ENCODE data around the gene LRRC8C. TPM values are rescaled to one million over a fixed set of nuclear protein-coding genes. Genes with fewer than 3 reads are reported as not detected.
A peak's percentile ranks its signal among the peaks of the same experiment; 100 is the strongest.

Gene LRRC8C
- total RNA-seq, 1 donor from 2014 or later = 2.3 TPM

- H3K27me3 ChIP-seq (ENCODE audit: insufficient read depth, low read length) = no peaks in the 10 kb centered on the region
- no peaks in the 10 kb centered on the region for H4K20me1 ChIP-seq (ENCODE audit: insufficient read depth, low read length)
- no peaks in the 10 kb centered on the region for H3K79me2 ChIP-seq (ENCODE audit: insufficient read depth, low read length)
- H3K4me3 ChIP-seq (ENCODE audit: insufficient read depth, low read depth, low read length) = no peak overlapping the region
- no peak overlapping the region for H3K9ac ChIP-seq (ENCODE audit: low read length)
- no peak overlapping the region for H2AFZ ChIP-seq (ENCODE audit: low read depth, low read length)
- DNase-seq (ENCODE audit: low read depth) (no peak), FAIRE-seq (no peak)
- H3K4me2 ChIP-seq (ENCODE audit: low read length) = no peak overlapping the region
- no peaks in the 10 kb centered on the region for H3K9me3 ChIP-seq (ENCODE audit: insufficient read depth, low read depth, low read length)
- no peaks in the 10 kb centered on the region for H3K36me3 ChIP-seq (ENCODE audit: insufficient read depth, low read length)
- Mint-ChIP-seq H3K27me3 (ENCODE audit: low read depth, unreplicated experiment) (peaks cover 19% of the 10 kb centered on the region), H3K4me1 (ENCODE audit: low read depth, unreplicated experiment) (peaks cover 10% of the 10 kb centered on the region), H3K4me3 (ENCODE audit: unreplicated experiment) (no peak overlapping the region), H3K36me3 (ENCODE audit: low read depth, unreplicated experiment) (no peaks in the 10 kb centered on the region), H3K27ac (ENCODE audit: unreplicated experiment) (no peak overlapping the region), H3K9me3 (ENCODE audit: unreplicated experiment) (no peaks in the 10 kb centered on the region)
- peaks cover 6% of the 10 kb centered on the region for H3K4me1 ChIP-seq (ENCODE audit: insufficient read depth, low read length)
- no peak overlapping the region for H3K27ac ChIP-seq (ENCODE audit: low read depth, low read length)
- TF ChIP-seq EZH2 (IDR thresholded peaks at IDR 0.05; ENCODE audit: insufficient read depth, low read length) = no peak
- no peak for TF ChIP-seq CTCF (IDR thresholded peaks at IDR 0.05; ENCODE audit: insufficient read depth, low read depth, low read length)
Measured at GRCh38 chr1:89758156-89758555, 125.2 kb downstream of the LRRC8C start.

- peak; percentile 21 for DNase-seq (ENCODE audit: low read depth)
- peaks cover 10% of the 10 kb centered on the region for H3K4me1 Mint-ChIP-seq (ENCODE audit: low read depth, unreplicated experiment)
- peaks cover 28% of the 10 kb centered on the region for H3K27me3 Mint-ChIP-seq (ENCODE audit: low read depth, unreplicated experiment)
- H3K27me3 ChIP-seq (ENCODE audit: insufficient read depth, low read length) = no peaks in the 10 kb centered on the region
- no peak overlapping the region for H2AFZ ChIP-seq (ENCODE audit: low read depth, low read length)
- H3K27ac ChIP-seq (ENCODE audit: low read depth, low read length) = no peak overlapping the region
- no peak overlapping the region for H3K4me3 Mint-ChIP-seq (ENCODE audit: unreplicated experiment)
- H3K36me3 ChIP-seq (ENCODE audit: insufficient read depth, low read length) = no peaks in the 10 kb centered on the region
- no peaks in the 10 kb centered on the region for H3K36me3 Mint-ChIP-seq (ENCODE audit: low read depth, unreplicated experiment)
- no peaks in the 10 kb centered on the region for H3K9me3 ChIP-seq (ENCODE audit: insufficient read depth, low read depth, low read length)
- FAIRE-seq = no peak
- no peaks in the 10 kb centered on the region for H3K79me2 ChIP-seq (ENCODE audit: insufficient read depth, low read length)
- H3K4me2 ChIP-seq (ENCODE audit: low read length) = no peak overlapping the region
- H3K4me1 ChIP-seq (ENCODE audit: insufficient read depth, low read length) = peaks cover 6% of the 10 kb centered on the region
- H3K4me3 ChIP-seq (ENCODE audit: insufficient read depth, low read depth, low read length) = no peak overlapping the region
- no peak for TF ChIP-seq CTCF (IDR thresholded peaks at IDR 0.05; ENCODE audit: insufficient read depth, low read depth, low read length)
- TF ChIP-seq EZH2 (IDR thresholded peaks at IDR 0.05; ENCODE audit: insufficient read depth, low read length) = no peak
- H3K9me3 Mint-ChIP-seq (ENCODE audit: unreplicated experiment) = no peaks in the 10 kb centered on the region
- H3K27ac Mint-ChIP-seq (ENCODE audit: unreplicated experiment) = no peak overlapping the region
- H3K9ac ChIP-seq (ENCODE audit: low read length) = no peak overlapping the region
- H4K20me1 ChIP-seq (ENCODE audit: insufficient read depth, low read length) = no peaks in the 10 kb centered on the region
Measured at GRCh38 chr1:89759036-89759435, 126.1 kb downstream of the LRRC8C start.

- no peak overlapping the region for H3K4me2 ChIP-seq (ENCODE audit: low read length)
- no peak for FAIRE-seq
- TF ChIP-seq CTCF (IDR thresholded peaks at IDR 0.05; ENCODE audit: insufficient read depth, low read depth, low read length) (no peak), EZH2 (IDR thresholded peaks at IDR 0.05; ENCODE audit: insufficient read depth, low read length) (no peak)
Measured at GRCh38 chr1:89760496-89760895, 127.6 kb downstream of the LRRC8C start.

More at GRCh38 chr1:89760496-89760895, 127.6 kb downstream of the LRRC8C start:
- no peaks in the 10 kb centered on the region for H4K20me1 ChIP-seq (ENCODE audit: insufficient read depth, low read length)
- H3K79me2 ChIP-seq (ENCODE audit: insufficient read depth, low read length) = no peaks in the 10 kb centered on the region
- no peak overlapping the region for H3K4me3 ChIP-seq (ENCODE audit: insufficient read depth, low read depth, low read length)
- H3K27me3 ChIP-seq (ENCODE audit: insufficient read depth, low read length) = no peaks in the 10 kb centered on the region
- no peak for DNase-seq (ENCODE audit: low read depth)
- H3K9ac ChIP-seq (ENCODE audit: low read length) = no peak overlapping the region
- Mint-ChIP-seq H3K27ac (ENCODE audit: unreplicated experiment) (no peak overlapping the region), H3K4me3 (ENCODE audit: unreplicated experiment) (no peak overlapping the region), H3K36me3 (ENCODE audit: low read depth, unreplicated experiment) (no peaks in the 10 kb centered on the region), H3K4me1 (ENCODE audit: low read depth, unreplicated experiment) (peaks cover 6% of the 10 kb centered on the region), H3K27me3 (ENCODE audit: low read depth, unreplicated experiment) (peaks cover 30% of the 10 kb centered on the region), H3K9me3 (ENCODE audit: unreplicated experiment) (no peaks in the 10 kb centered on the region)
- H3K36me3 ChIP-seq (ENCODE audit: insufficient read depth, low read length) = no peaks in the 10 kb centered on the region
- peaks cover 6% of the 10 kb centered on the region for H3K4me1 ChIP-seq (ENCODE audit: insufficient read depth, low read length)
- no peak overlapping the region for H3K27ac ChIP-seq (ENCODE audit: low read depth, low read length)
- no peak overlapping the region for H2AFZ ChIP-seq (ENCODE audit: low read depth, low read length)
- H3K9me3 ChIP-seq (ENCODE audit: insufficient read depth, low read depth, low read length) = no peaks in the 10 kb centered on the region

Measured in astrocyte (in vitro differentiated cells and primary cell).